IMR-90 (cell line): ENCODE data around the gene SOX8. TPM values are rescaled to one million over a fixed set of nuclear protein-coding genes. Genes with fewer than 3 reads are reported as not detected.
"Not testable (repeated sequence)": the region's sequence is repeated elsewhere in the genome, so short reads cannot be mapped to it uniquely, and the experiment has no call there.

Source experiments
- ATAC-seq: fragments of 200-7000 bp; cut with Tn5 transposase; 2 replicates; pipeline ENCODE4 v1.9.1; 2020; ENCODE audit warnings: low read depth, mild to moderate bottlenecking, moderate library complexity
- BruUV-seq: library from RNA; stranded (reverse); fragments of 400-500 nt; replicated peaks from 2 replicates; lab custom pipeline; 2021; lab: Mats Ljungman, UMichigan
- CTCF ChIA-PET: fragments of 300-600 bp; formaldehyde crosslinking; extraction: SDS; loops from one replicate; lab custom pipeline; 2021; ENCODE audit warnings: antibody characterized with exemption; lab: Yijun Ruan, JAX
- POLR2A ChIA-PET: fragments of 300-600 bp; sonication (Branson Sonifier 250); formaldehyde crosslinking; loops from one replicate; lab custom pipeline; 2022; ENCODE audit warnings: antibody characterized with exemption; ENCODE audit not compliant: unreplicated experiment; lab: Charles Lee
- DNase-seq: peaks from one replicate; pipeline ENCODE4 v3.0.0; 2013
- H2AFZ ChIP-seq: replicated peaks from 2 replicates; pipeline ENCODE3; 2013; ENCODE audit warnings: low read length, mild to moderate bottlenecking; ENCODE audit not compliant: poor library complexity
- H2AK5ac ChIP-seq: 2 replicates; pipeline ENCODE4 v1.6.1; 2013; ENCODE audit warnings: low read depth, low read length, inconsistent platforms
- H2AK9ac ChIP-seq: replicated peaks from 2 replicates; pipeline ENCODE3; 2013; ENCODE audit warnings: mild to moderate bottlenecking, low read depth, low read length, moderate library complexity; ENCODE audit not compliant: poor library complexity
- H2BK120ac ChIP-seq: 2 replicates; pipeline ENCODE4 v1.6.1; 2013; ENCODE audit warnings: low read depth, low read length, inconsistent platforms
- H2BK15ac ChIP-seq: 3 replicates; pipeline ENCODE4 v1.6.1; 2013; ENCODE audit warnings: low read depth, low read length, inconsistent platforms
- H2BK20ac ChIP-seq: 2 replicates; pipeline ENCODE4 v1.6.1; 2013; ENCODE audit warnings: low read depth, mild to moderate bottlenecking, inconsistent platforms, low read length, moderate library complexity
- H2BK5ac ChIP-seq: 2 replicates; pipeline ENCODE4 v1.6.1; 2013; ENCODE audit warnings: mild to moderate bottlenecking, low read depth, low read length, inconsistent platforms; ENCODE audit not compliant: poor library complexity, severe bottlenecking
- H3K14ac ChIP-seq: replicated peaks from 2 replicates; pipeline ENCODE4 v1.6.1; 2013; ENCODE audit warnings: low read depth, low read length, inconsistent platforms
- H3K18ac ChIP-seq: 2 replicates; pipeline ENCODE4 v1.6.1; 2013; ENCODE audit warnings: low read depth, low read length, control low read depth
- H3K23ac ChIP-seq: 2 replicates; pipeline ENCODE4 v1.6.1; 2013; ENCODE audit warnings: low read depth, low read length, inconsistent platforms
- H3K27ac ChIP-seq: 2 replicates; pipeline ENCODE4 v1.5.1; 2013; ENCODE audit warnings: mild to moderate bottlenecking, control low read depth, low read length; ENCODE audit not compliant: insufficient read depth
- H3K27me3 ChIP-seq: 2 replicates; pipeline ENCODE4 v1.6.1; 2013; ENCODE audit warnings: low read length; ENCODE audit not compliant: control insufficient read depth, insufficient read depth
- H3K36me3 ChIP-seq: 2 replicates; pipeline ENCODE4 v1.6.1; 2013; ENCODE audit warnings: low read length, mixed read lengths; ENCODE audit not compliant: control insufficient read depth, insufficient read depth
- H3K4ac ChIP-seq: 2 replicates; pipeline ENCODE4 v1.6.1; 2013; ENCODE audit warnings: low read depth, low read length, inconsistent platforms
- H3K4me1 ChIP-seq: 2 replicates; pipeline ENCODE4 v1.6.1; 2013; ENCODE audit warnings: low read length, mixed read lengths; ENCODE audit not compliant: control insufficient read depth, insufficient read depth
- H3K4me2 ChIP-seq: 2 replicates; pipeline ENCODE4 v1.6.1; 2013; ENCODE audit warnings: low read depth, mild to moderate bottlenecking, control low read depth, low read length, moderate library complexity
- H3K4me3 ChIP-seq: 2 replicates; pipeline ENCODE4 v1.5.1; 2013; ENCODE audit warnings: low read depth, mild to moderate bottlenecking, control low read depth, low read length, moderate library complexity; ENCODE audit not compliant: insufficient read depth
- H3K56ac ChIP-seq: 2 replicates; pipeline ENCODE4 v1.6.1; 2013; ENCODE audit warnings: low read length, inconsistent platforms; ENCODE audit not compliant: insufficient read depth; ENCODE audit errors: extremely low read depth
- H3K79me1 ChIP-seq, 2 experiments: 2 replicates each; pipeline ENCODE4 v1.6.1; 2013; ENCODE audit warnings: low read length in 2 of 2, inconsistent platforms in 1 of 2, low read depth in 1 of 2
- H3K9ac ChIP-seq: 2 replicates; pipeline ENCODE4 v1.6.1; 2013; ENCODE audit warnings: low read depth, low read length, control low read depth
- H3K9me1 ChIP-seq: 2 replicates; pipeline ENCODE4 v1.6.1; 2013; ENCODE audit warnings: low read length, inconsistent platforms; ENCODE audit not compliant: insufficient read depth
- H3K9me3 ChIP-seq: 2 replicates; pipeline ENCODE4 v1.6.1; 2013; ENCODE audit warnings: low read length; ENCODE audit not compliant: control insufficient read depth, insufficient read depth
- H4K20me1 ChIP-seq: 2 replicates; pipeline ENCODE4 v1.6.1; 2013; ENCODE audit warnings: low read length, inconsistent platforms; ENCODE audit not compliant: insufficient read depth
- H4K5ac ChIP-seq: 2 replicates; pipeline ENCODE4 v1.6.1; 2013; ENCODE audit warnings: mild to moderate bottlenecking, low read depth, low read length, control low read depth
- H4K8ac ChIP-seq, 2 experiments: 2 replicates each; pipeline ENCODE4 v1.6.1; 2013; ENCODE audit warnings: low read depth in 2 of 2, low read length in 2 of 2, control low read depth in 1 of 2, inconsistent platforms in 1 of 2
- H4K91ac ChIP-seq: 2 replicates; pipeline ENCODE4 v1.6.1; 2013; ENCODE audit warnings: low read depth, low read length, inconsistent platforms; ENCODE audit not compliant: insufficient read depth
- WGBS, 2 experiments: methylation state at CpG; one replicate each; pipeline versions ENCODE4 v1.1.5 to v1.1.7; 2013; ENCODE audit warnings: missing lambda C conversion rate in 2 of 2; ENCODE audit not compliant: insufficient read length in 1 of 2; ENCODE audit errors: extremely low coverage in 2 of 2; 5-methylcytosine and 5-hydroxymethylcytosine counted together
- dilution Hi-C: fragments of 300-500 bp; cut with HindIII; formaldehyde crosslinking; loops from one replicate; pipeline ENCODE4 v1.14.3; 2018; ENCODE audit warnings: low sequenced_read_pairs; ENCODE audit not compliant: unreplicated experiment
- in situ Hi-C: fragments of 300-500 bp; cut with MboI; formaldehyde crosslinking; loops from 3 replicates; pipeline ENCODE4 v1.14.3; 2019; ENCODE audit warnings: low sequenced_read_pairs, inconsistent platforms, mixed read lengths
- intact Hi-C: fragments of 100-400 bp; cut with micrococcal nuclease; formaldehyde crosslinking; loops from 2 replicates; pipeline ENCODE4 v1.10.0; 2022
- polyA plus RNA-seq, 3 experiments: library from polyadenylated mRNA; depleted of rRNA; stranded (reverse); fragments of >200 nt; gene quantifications; 2 replicates each; pipeline ENCODE4 v1.2.3, GENCODE V29; 2012; ENCODE audit warnings: low replicate concordance in 1 of 3
- total RNA-seq: library from RNA; depleted of rRNA; stranded (reverse); fragments of >200 nt; gene quantifications from 2 replicates; pipeline ENCODE4 v1.2.3, GENCODE V29; 2012

Gene SOX8
- total and polyA plus RNA-seq, 2 of the 4 experiments (the other 2 are of a cell fraction): under 0.01 to 0.26 TPM

DNA sequence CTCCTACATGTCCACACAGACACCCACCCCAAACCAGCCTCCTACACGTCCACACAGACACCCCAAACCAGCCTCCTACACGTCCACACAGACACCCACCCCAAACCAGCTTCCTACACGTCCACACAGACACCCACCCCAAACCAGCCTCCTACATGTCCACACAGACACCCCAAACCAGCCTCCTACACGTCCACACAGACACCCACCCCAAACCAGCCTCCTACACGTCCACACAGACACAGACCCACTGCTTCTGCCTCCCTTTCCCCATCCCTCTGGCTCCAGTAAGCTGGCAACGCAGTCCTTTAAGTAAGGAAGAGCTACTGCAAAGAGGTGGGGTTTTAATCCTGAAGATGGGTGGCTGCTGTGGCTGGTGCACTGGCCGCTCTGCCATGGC lies 27.8 kb upstream of the SOX8 start:
- H3K4me2 ChIP-seq, H3K56ac ChIP-seq, CTCF ChIA-PET, H3K4me1 ChIP-seq, POLR2A ChIA-PET, H3K79me1 ChIP-seq, H4K20me1 ChIP-seq, H3K23ac ChIP-seq, H3K14ac ChIP-seq, H3K27ac ChIP-seq, intact Hi-C loops, H3K27me3 ChIP-seq, in situ Hi-C loops, H3K18ac ChIP-seq, H2BK15ac ChIP-seq, H3K9me3 ChIP-seq, H4K8ac ChIP-seq, H2AFZ ChIP-seq, H3K4ac ChIP-seq, H4K91ac ChIP-seq, BruUV-seq, H3K9ac ChIP-seq, H3K4me3 ChIP-seq, H2BK5ac ChIP-seq, H2AK5ac ChIP-seq, dilution Hi-C loops, H2BK20ac ChIP-seq, H4K5ac ChIP-seq, H2AK9ac ChIP-seq, ATAC-seq, H3K9me1 ChIP-seq, H2BK120ac ChIP-seq: not testable (repeated sequence)
- peaks cover 10% of the 10 kb centered on the region for H3K36me3 ChIP-seq
- DNase-seq: peak; percentile 58
- 83% methylated on average over 1 of the region's 7 CpGs; no CpG with 5 or more reads in 1 of the 2 experiments for WGBS, 2 experiments

- CTCF ChIA-PET, H2AK5ac ChIP-seq, H3K23ac ChIP-seq, H3K4me2 ChIP-seq, H4K5ac ChIP-seq, H4K20me1 ChIP-seq, H2AFZ ChIP-seq, H3K4me3 ChIP-seq, H3K4me1 ChIP-seq, H3K27me3 ChIP-seq, H2BK5ac ChIP-seq, H3K9ac ChIP-seq, H2AK9ac ChIP-seq, H4K8ac ChIP-seq, BruUV-seq, H3K9me3 ChIP-seq, H3K4ac ChIP-seq, H2BK15ac ChIP-seq, ATAC-seq, H2BK120ac ChIP-seq, DNase-seq, H3K18ac ChIP-seq, H3K9me1 ChIP-seq, H3K27ac ChIP-seq, H4K91ac ChIP-seq, dilution Hi-C loops, H3K79me1 ChIP-seq, H3K14ac ChIP-seq, H3K56ac ChIP-seq, H2BK20ac ChIP-seq, intact Hi-C loops, POLR2A ChIA-PET, in situ Hi-C loops: not testable (repeated sequence)
- WGBS, 2 experiments: no CpG with 5 or more reads among the region's 27 CpGs
- peaks cover 10% of the 10 kb centered on the region for H3K36me3 ChIP-seq
These were observed 25.8 kb upstream of the SOX8 start for GRCh38 chr16:955766-956165.
